Measurements from ENCODE around the gene FXYD5.

FXYD5 gene

DNA sequence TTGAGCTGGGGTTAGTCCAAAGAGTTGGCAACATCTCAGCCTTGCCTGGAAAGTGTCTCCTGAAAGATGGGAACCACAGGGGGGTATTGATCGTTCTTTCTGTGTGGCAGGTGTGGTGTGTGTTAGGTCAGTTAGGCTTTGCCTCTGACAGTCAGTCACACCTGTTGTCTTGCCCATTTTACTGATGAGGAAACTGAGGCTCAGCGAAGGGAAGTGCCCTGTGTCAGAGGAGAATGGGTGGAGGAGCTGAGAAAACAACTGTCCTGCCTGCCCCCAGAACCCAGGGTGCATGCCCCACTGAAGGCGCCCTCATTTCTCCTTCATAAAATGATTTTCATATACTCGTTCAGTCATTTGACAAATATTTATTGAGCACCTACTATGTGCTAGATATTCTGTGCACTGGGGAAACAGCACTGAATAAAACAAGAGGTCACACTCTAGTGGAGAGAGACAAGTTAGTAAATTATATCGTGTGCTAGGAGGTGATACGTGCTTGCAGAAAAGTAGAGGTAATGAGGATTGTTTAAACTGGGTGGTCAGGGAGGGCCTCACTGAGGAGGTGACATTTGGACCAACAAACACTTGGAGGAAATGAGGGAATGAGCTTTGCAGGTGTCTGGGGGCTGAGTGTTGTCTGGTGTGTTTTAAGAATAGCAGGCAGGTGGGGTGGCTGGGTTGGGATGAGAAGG is 1.6 kb downstream of the FXYD5 start:
- no peak for FAIRE-seq
- no peak for DNase-seq (ENCODE audit: low spot score)

DNA sequence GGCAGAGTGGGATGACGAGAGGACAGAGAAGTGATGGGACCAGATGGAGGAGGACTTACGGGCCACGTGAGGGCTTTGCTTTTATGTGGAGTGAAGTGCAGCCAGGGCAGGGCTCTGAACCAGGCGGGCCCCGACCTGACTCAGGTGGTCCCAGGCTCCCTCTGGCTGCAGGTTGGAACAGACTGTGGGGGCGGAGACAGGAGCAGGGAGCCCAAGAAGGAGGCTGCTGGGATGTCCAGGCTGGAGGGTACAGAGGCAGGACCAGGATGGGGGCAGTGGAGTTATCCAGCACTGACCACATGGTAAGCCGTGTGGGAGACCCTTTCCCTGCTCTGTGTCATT is 2.1 kb downstream of the FXYD5 start:
- no peak for FAIRE-seq

DNA sequence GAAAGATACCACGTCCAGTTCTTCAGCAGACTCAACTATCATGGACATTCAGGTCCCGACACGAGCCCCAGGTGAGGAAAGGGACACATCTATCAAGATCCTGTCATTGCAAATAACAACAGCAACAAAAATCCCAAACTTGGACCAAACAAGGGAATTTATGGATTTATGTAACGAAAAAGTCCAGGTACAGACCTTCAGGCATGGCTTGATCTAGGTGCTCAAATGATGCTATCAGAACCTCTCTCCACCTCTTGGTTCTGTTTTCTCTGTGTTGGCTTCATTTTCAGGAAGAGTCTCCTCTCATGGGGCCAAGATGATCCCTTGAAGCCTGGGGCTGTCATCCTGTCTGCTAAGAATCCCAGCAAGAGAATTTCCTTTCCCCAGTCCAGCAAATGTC is 2.9 kb downstream of the FXYD5 start:
- DNase-seq (ENCODE audit: low spot score) (no peak), FAIRE-seq (no peak)

More for the DNA sequence above, 2.1 kb downstream of the FXYD5 start:
- no peak for DNase-seq (ENCODE audit: low spot score)

DNA sequence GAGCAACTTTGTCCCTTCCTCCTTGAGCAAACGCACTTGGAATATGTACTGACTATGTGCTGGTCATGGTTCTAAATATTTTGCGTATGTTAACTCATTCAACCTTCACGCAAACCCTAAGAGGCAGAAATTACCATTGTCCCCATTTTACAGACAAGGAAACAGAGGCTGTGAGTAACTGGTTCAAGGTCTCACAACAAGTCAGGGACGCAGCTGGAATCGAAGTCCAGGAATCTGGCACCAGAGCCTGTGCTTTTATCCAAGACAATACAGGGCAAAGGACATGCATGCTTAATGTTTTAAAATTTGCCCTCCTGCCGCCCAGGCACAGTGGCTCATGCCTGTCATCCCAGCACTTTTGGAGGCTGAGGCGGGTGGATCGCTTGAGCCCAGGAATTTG is 5.1 kb downstream of the FXYD5 start:
- FAIRE-seq (no peak), DNase-seq (ENCODE audit: low spot score) (no peak)

DNA sequence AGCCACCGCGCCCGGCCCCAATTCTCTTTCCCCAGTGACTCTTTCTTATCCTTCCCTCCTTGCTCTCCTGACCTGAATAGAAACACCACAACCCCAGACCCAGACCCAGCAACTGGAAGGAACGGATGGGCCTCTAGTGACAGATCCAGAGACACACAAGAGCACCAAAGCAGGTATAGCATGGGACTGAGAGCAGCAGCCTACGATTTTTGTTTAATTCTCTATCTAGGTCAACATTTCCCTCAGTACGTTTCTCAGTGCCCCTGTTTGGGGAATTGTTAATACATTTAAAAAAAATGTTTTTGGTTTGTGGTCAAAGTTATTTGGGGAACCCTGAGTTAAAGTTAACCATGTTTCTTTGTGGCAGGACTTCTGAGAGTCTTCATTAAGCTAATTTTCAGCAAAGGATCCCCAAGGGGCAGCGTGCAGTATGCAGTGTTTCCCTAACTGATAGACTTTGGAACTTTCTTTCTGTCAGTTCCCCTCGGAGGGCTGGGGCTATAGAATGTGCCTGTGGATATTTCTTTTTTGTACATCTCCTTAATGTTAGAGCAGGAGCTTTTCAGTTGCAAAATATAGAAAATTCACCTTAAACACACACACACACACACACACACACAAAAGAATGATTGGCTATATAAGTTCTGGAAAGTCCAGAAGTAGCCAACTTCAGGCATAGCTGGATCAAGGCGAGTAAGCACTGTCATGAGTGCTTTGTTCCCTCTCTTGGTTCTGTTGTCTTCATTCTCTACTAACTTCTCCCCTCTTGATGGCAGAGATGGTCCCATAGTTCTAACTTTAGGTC is 6.3 kb downstream of the FXYD5 start:
- FAIRE-seq (no peak), DNase-seq (ENCODE audit: low spot score) (no peak)

DNA sequence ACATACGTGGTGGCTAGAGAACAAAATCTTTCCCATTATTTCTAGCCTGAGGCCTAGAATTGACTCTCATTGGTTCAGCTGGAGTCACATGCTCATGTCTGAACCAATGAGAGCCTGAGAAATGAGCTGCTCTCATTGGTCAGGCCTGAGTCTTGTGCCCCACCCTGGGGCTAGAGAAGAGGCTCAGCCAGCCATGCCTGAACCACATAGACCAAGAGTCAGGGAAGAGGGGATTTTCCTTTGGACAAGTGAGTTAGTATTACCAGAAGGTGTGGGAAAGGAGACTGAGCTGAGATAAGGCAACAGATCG is 6.9 kb downstream of the FXYD5 start:
- DNase-seq (ENCODE audit: low spot score): no peak
- no peak for FAIRE-seq

DNA sequence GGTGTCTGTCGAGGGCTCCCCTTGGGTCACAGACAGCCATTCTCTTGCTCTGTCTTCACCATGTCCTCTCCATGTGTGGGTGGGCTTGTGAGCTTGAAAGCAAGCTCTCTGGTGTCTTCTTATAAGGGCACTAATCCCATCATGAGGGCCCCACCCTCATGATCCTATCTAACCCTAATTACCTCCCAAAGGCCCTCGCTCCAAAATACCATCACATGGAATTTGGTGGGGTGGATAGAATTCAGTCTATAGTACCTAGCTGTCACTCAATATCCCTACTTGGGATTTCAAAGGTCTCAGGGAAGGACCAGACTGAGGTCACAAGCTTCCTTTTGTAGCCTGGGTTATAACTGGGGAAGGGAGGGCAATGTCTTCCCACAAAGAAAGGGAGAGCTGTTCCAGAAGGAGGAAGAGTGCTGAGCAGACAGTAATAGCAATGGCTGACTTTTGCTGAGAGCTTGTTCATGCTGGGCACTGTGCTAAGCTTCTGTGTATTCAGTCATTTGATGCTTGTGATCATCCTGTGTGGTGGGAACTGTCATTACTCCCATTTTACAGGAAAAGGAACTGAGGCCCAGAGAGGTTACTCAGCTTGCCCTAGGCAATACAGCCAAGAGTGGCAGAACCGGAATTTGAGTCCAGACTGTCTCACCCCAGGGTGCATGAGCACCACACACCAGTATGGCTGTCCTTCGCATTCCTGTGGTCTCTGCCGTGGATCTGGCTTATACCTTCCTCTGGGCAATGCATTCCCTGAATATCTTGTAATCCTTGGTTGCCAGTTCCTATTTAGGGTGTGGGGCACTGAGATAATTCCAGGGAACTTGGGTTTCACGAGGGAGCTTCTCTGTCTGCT is 8.2 kb downstream of the FXYD5 start:
- DNase-seq (ENCODE audit: low spot score): peak; percentile 54
- no peak for FAIRE-seq

DNA sequence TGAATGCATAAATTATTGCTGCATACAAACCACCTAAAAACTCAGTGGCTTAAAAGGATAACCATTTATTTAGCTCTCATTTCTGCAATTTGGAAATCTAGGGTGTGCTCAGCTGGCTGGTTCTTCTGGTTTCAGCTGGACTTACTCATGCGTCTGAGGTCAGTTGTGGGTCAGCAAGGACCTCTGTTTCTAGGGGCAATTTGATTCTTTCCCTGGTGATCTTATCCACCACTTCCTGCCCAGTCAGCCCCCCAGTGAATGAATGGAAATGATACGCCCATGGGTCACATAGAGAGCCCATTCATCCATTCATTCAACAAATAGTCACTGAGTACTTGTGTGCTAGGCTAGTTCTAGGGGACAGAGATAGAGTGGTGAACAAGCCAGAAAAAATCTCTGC is 9.9 kb downstream of the FXYD5 start:
- FAIRE-seq: no peak
- DNase-seq (ENCODE audit: low spot score): peak; percentile 29

DNA sequence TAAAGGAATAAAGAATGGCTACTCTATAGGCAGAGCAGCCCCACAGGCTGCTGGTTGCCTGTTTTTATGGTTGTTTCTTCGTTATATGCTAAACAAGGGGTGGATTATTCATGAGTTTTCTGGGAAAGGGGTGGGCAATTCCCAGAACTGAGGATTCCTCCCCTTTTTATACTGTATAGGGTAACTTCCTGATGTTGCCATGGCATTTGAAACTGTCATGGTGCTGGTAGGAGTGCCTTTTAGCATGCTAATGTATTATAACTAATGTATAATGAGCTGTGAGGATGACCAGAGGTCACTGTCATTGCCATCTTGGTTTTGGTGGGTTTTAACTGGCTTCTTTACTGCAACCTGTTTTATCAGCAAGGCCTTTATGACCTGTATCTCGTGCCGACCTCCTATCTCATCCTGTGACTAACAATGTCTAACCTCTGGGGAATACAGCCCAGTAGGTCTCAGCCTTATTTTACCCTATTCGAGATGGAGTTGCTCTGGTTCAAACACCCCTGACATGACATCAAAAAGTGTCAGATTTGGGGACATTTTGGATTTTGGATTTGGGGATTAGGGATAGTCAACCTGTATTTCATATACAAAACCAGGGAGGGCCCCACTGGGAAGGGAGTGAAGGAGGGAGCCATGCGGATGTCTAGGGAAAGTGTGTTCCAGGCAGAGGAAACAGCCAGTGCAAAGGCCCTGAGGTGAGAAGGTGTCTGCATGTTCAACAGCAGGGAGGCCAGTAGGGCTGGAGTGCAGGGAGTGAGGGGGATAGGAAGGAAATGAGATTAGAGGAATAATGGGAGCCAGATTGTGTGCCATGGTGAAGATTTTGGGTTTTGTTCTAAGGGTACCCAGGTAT is 10.9 kb downstream of the FXYD5 start:
- DNase-seq (ENCODE audit: low spot score): no peak
- no peak for FAIRE-seq

DNA sequence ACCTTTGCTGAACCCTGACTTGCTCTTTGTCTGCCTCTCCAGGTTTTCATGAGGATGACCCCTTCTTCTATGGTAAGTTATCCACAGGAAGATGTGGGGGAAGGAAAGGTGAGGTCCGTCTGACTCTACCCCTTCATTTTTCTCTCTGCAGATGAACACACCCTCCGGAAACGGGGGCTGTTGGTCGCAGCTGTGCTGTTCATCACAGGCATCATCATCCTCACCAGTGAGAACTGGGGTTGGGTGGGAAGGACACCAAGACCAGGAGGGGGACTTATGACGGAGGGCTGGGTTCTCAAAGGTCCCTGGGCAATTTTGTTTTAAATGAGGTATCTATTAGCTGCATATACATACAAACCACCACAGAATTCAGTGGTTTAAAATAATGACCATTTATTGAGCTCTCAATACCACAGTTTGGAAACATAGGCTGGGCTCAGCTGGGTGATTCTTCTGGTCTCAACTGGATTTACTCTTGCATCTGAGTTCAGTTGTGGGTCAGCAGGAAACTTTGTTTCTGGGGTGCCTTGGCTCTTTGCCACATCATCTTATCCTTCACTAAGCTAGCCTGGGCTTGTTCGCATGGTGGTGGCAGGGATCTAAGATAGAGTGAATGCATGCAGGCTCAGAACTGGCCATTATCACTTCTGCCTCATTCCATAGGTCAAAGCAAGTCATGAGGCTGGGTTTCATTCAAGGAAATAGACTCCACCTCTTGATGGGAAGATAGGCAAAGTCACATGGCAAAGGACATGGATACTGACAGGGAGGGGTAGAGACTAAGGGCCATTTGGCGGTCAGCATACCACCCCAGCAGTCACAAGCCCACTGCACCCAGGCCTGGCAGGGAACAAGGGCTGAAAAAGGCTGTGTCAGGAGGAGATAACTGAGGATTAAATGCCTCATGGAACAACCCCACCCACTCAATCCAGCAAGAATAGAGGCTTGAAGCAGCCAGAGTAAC is 11.8 kb downstream of the FXYD5 start:
- no peak for DNase-seq (ENCODE audit: low spot score)
- no peak for FAIRE-seq

DNA sequence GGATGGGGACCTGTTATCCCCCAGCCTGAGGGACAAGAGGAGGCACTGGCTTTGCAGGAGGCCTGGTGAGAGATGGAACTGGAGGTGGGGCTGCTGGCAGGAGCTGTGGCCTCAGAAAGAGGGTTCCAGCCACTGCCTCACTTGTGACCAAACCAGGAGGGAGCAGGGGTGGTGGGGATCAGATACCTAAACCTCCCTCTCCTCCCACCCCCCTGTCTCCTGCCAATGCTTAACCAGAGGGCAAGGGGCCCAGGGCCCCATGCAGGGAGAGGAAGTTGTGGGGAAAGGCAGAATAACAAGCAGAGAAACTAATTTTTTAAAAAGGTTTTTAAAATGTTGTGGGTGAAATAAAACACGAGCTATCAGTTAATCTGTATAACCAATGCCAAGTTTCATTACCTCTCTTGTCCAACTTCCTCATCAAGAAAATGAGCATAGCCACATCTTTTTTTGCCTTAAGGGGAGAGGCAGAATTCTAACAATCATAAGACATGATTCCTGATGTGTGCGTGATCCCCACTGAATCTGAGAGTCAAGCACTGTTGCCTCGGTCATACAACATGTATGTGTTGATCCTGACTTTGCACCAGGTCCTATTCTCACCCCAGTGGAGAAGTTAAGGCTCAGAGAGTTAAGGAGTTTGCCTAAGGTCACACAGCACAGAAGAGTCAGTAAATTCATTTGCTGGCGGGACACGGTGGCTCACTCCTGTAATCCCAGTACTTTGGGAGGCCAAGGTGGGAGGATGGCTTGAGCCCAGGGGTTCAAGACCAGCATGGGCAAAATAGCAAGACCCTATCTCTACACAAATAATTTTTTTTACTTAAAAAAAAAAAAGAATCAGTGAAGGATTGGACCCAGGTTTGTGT is 12.9 kb downstream of the FXYD5 start:
- no peak for DNase-seq (ENCODE audit: low spot score)
- no peak for FAIRE-seq

DNA sequence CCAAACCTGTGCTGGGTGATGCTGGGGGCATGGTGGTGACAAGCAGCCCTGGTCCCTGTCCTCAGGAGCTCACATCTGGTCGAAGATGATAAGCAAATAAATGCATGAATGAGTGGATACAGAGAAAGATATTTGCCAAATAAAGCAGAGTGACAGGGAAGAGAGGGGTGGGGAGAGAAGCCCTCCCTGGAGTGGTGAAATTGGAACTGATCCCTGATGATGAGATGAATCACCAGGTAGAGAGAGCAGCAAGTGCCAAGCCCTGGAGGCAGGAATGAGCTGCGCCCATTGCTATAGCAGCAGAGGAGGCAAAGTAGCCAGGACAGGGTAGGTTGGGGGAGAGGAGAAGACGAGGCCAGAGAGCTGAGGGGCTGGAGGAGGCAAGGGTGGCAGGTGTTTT is 13.7 kb downstream of the FXYD5 start:
- no peak for DNase-seq (ENCODE audit: low spot score)
- FAIRE-seq: no peak

DNA sequence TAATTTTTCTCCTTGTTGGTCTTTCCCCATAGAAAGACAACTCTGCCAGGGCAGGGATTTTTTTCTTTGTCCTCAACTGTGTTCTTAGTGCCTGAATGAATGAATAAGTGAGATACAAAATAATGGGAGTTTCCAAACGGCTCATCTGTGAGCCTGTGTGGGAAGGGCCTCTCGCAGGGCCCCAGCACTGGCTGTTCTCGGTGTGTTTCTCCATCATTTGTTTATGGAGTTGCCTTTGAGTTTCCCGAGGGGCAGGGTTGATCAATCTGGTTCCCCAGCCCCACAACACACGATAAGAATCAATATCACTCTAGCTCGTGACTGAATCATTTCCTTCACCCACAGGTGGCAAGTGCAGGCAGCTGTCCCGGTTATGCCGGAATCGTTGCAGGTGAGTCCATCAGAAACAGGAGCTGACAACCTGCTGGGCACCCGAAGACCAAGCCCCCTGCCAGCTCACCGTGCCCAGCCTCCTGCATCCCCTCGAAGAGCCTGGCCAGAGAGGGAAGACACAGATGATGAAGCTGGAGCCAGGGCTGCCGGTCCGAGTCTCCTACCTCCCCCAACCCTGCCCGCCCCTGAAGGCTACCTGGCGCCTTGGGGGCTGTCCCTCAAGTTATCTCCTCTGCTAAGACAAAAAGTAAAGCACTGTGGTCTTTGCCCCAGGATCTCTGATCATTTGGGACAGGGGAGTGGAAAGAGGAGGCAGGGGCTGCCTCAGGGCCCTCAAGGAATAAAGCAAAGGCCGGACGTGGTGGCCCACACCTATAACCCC is 14.9 kb downstream of the FXYD5 start:
- no peak for FAIRE-seq

DNA sequence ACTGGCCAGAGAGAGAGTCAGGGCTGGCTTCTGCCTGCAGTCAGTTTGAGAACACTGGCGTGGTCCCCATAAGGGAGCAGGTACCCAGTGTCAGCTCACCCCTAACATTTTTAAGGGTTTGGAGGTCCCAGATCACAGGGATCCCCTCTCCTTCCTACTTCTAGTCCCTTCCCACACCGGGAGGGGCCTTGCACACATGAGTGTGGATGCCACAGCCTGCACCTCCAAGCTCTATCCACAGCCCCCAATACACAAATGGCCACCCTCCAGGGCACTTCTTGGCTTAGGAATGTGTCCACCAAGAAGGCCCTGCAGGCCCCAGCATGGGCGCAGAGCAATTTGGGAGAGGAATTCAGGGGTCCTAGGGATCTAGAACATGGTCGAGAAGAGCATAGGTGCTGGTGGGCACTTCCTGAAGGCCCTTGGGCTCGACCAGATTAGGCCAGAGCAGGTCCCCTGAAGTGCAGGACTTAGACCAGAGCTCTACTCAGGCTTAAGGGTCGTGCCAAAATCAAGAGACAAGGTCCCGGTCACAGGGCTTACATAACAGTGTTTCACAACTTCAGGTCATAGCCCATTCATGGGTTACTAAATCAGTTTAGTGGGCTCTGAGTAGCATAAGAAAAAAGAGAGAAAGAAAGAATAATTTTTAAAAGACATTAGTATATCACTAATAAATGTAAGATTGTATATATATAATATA is 16.0 kb downstream of the FXYD5 start:
- DNase-seq (ENCODE audit: low spot score) (no peak), FAIRE-seq (no peak)

More for the DNA sequence above, 14.9 kb downstream of the FXYD5 start:
- no peak for DNase-seq (ENCODE audit: low spot score)

DNA sequence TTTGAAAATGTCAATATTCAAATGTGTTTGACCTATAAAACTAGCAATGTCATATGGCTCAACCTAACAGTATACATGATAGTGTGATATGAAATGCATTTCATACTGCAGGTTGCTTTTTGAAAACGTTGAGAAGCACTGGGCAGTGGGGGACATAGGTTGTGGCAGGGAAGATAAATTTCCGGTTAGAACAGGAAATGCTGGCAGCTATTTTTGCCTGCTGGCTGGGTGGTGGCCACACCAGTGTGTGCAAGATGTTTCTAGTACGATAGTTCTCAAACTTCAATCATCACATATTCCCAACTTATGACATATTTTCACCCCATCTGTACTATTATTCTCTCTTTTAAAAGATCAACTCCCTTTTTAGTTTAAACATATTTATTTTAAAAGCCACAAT is 17.2 kb downstream of the FXYD5 start:
- FAIRE-seq (no peak), DNase-seq (ENCODE audit: low spot score) (no peak)

DNA sequence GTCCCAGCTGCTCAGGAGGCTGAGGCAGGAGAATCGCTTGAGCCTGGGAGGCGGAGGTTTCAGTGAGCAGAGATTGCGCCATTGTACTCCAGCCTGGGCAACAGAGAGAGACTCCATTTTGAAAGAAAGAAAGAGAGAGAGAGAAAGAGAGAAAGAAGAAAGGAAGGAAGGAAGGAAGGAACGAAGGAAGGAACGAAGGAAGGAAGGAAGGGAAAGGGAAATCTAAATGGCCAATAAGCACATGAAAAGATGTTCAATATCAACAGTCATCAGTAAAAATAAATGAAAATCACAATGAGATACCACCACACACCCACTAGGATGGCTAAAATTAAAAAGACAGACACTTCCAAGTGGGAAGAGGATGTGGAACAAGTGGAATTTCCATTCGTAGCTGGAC is 19.7 kb downstream of the FXYD5 start:
- FAIRE-seq: no peak
- no peak for DNase-seq (ENCODE audit: low spot score)

DNA sequence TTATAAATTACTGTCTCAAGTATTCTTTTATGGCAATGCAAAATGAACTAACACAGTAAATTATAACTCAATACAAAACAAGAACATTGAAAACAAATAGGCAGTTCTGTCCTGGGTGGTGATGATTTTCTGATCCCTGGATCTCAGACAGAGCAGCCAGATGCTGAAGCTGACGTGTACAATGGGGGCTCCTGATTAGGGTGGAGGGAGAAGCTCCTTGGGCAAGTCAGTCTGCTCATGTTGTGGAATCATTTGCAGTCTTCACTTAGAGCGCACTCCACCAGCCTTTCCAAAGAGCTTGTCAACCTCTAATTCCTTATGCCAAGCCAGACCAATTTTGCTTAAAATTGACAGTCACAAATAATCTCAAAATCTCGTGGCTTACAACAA is 21.6 kb downstream of the FXYD5 start:
- no peak for FAIRE-seq
- no peak for DNase-seq (ENCODE audit: low spot score)
